SU-DHL-6 (cell line): ENCODE results near the gene ARHGAP8.

Experiments
- H2AFZ ChIP-seq: fragments of 200-600 bp; sonication (generic); 2 replicates; pipeline ENCODE4 v1.6.1; 2014; ENCODE audit warnings: low read depth, mild to moderate bottlenecking, moderate library complexity, mixed read lengths, antibody characterized with exemption, low read length; ENCODE audit not compliant: severe bottlenecking
- H3F3A ChIP-seq: fragments of 200-600 bp; shearing (Covaris generic); 2 replicates; pipeline ENCODE4 v1.6.0; 2016; ENCODE audit warnings: antibody characterized with exemption, mild to moderate bottlenecking; ENCODE audit not compliant: insufficient read depth
- H3K27ac ChIP-seq: fragments of 200-600 bp; sonication (generic); 2 replicates; pipeline ENCODE4 v1.5.1; 2016; ENCODE audit warnings: low read depth, mild to moderate bottlenecking, low read length, moderate library complexity, mixed read lengths
- H3K27me3 ChIP-seq: fragments of 200-600 bp; sonication (generic), shearing (Covaris generic); 2 replicates; pipeline ENCODE4 v1.6.0; 2014; ENCODE audit warnings: mild to moderate bottlenecking, low read length
- H3K36me3 ChIP-seq: fragments of 200-600 bp; sonication (generic); 2 replicates; pipeline ENCODE4 v1.6.1; 2014; ENCODE audit warnings: mild to moderate bottlenecking, low read length, mixed read lengths
- H3K4me2 ChIP-seq: fragments of 300-600, 200-600 bp; shearing (Covaris generic), sonication (generic); 2 replicates; pipeline ENCODE4 v1.6.0; 2014; ENCODE audit warnings: low read length, low read depth, mild to moderate bottlenecking; ENCODE audit not compliant: poor library complexity, severe bottlenecking
- H3K4me3 ChIP-seq: fragments of 200-600 bp; sonication (generic); 2 replicates; pipeline ENCODE4 v1.5.1; 2014; ENCODE audit warnings: antibody characterized with exemption, low read length, mild to moderate bottlenecking, mixed read lengths; ENCODE audit not compliant: insufficient read depth, poor library complexity, severe bottlenecking
- H3K79me2 ChIP-seq: fragments of 200-600 bp; sonication (generic); 2 replicates; pipeline ENCODE4 v1.6.1; 2014; ENCODE audit warnings: mild to moderate bottlenecking, low read length, moderate library complexity; ENCODE audit not compliant: insufficient read depth
- H3K9ac ChIP-seq: fragments of 200-600 bp; sonication (generic); 2 replicates; pipeline ENCODE4 v1.7.0; 2014; ENCODE audit warnings: mild to moderate bottlenecking, low read length
- H3K9me2 ChIP-seq: fragments of 200-600 bp; sonication (generic); replicated peaks from 2 replicates; pipeline ENCODE4 v1.6.1; 2014; ENCODE audit warnings: low read length; ENCODE audit not compliant: insufficient read depth
- H3K9me3 ChIP-seq: fragments of 200-600 bp; sonication (generic); 2 replicates; pipeline ENCODE4 v1.6.1; 2014; ENCODE audit warnings: low read length, mixed read lengths; ENCODE audit not compliant: insufficient read depth
- H4K20me1 ChIP-seq: fragments of 200-600 bp; sonication (generic); 2 replicates; pipeline ENCODE4 v1.6.1; 2014; ENCODE audit warnings: low read depth, mild to moderate bottlenecking, antibody characterized with exemption, low read length, moderate library complexity, mixed read lengths
- EZH2phosphoT487 ChIP-seq: fragments of 200-600 bp; sonication (generic), shearing (Covaris generic); conservative IDR thresholded peaks from 2 replicates; pipeline ENCODE4 v1.6.1; 2018; ENCODE audit warnings: mild to moderate bottlenecking, antibody characterized with exemption, low read length, moderate library complexity, mixed read lengths
- TF ChIP-seq, protein P1 (sequence below): fragments of 200-600 bp; sonication (generic); IDR thresholded peaks from one replicate; pipeline ENCODE4 v1.5.1; 2017; ENCODE audit warnings: antibody characterized with exemption, mild to moderate bottlenecking, low read length, moderate library complexity; ENCODE audit not compliant: insufficient read depth, poor library complexity, severe bottlenecking

Gene ARHGAP8

DNA sequence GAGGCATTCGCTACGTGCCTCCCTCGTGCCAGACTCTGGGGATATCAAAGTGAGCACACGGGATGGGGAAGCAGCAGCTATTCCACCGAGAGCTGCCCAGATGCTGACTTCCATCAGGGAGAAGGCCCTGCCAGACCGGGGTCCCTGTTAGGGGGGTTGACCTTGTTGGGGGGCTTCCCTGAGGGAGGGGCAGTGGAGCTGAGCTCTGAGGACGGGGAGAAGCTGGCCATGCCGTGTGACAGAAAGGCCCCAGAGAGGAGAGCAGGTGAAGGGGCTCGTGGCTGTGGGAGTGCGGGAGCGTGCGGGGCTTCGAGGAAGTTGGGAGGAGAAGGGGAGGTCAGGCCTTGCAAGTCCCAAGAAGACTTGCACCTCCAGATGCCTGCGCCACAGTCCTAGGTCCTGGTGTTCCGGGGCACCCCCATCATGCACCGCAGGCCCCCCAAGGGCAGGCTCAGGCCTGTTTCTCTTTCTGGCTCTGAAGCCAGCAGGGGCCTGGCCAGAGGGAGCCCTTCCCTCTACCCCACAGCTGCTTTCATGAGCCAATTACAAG lies 94.4 kb downstream of the ARHGAP8 start:
- no peak overlapping the region for H2AFZ ChIP-seq
- TF ChIP-seq EZH2phosphoT487, result no peak
- TF ChIP-seq, protein P1, sequence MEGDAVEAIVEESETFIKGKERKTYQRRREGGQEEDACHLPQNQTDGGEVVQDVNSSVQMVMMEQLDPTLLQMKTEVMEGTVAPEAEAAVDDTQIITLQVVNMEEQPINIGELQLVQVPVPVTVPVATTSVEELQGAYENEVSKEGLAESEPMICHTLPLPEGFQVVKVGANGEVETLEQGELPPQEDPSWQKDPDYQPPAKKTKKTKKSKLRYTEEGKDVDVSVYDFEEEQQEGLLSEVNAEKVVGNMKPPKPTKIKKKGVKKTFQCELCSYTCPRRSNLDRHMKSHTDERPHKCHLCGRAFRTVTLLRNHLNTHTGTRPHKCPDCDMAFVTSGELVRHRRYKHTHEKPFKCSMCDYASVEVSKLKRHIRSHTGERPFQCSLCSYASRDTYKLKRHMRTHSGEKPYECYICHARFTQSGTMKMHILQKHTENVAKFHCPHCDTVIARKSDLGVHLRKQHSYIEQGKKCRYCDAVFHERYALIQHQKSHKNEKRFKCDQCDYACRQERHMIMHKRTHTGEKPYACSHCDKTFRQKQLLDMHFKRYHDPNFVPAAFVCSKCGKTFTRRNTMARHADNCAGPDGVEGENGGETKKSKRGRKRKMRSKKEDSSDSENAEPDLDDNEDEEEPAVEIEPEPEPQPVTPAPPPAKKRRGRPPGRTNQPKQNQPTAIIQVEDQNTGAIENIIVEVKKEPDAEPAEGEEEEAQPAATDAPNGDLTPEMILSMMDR, result no peak
- no peaks in the 10 kb centered on the region for H3K9me2 ChIP-seq
- H3K27me3 ChIP-seq, result no peaks in the 10 kb centered on the region
- no peaks in the 10 kb centered on the region for H3K9me3 ChIP-seq
- no peak overlapping the region for H3K4me3 ChIP-seq
- no peaks in the 10 kb centered on the region for H4K20me1 ChIP-seq
- no peak overlapping the region for H3K9ac ChIP-seq
- H3K36me3 ChIP-seq, result no peaks in the 10 kb centered on the region
- no peak overlapping the region for H3K27ac ChIP-seq
- H3K4me2 ChIP-seq, result no peak overlapping the region
- H3K79me2 ChIP-seq, result no peaks in the 10 kb centered on the region
- H3F3A ChIP-seq, result no peaks in the 10 kb centered on the region

GRCh38 chr22:44847380-44847779 lies 95.0 kb downstream of the ARHGAP8 start:
- no peak overlapping the region for H3K4me3 ChIP-seq
- H3K9me3 ChIP-seq, result no peaks in the 10 kb centered on the region
- H3K9ac ChIP-seq, result no peak overlapping the region
- H2AFZ ChIP-seq, result no peak overlapping the region
- no peaks in the 10 kb centered on the region for H3K27me3 ChIP-seq
- TF ChIP-seq, protein P1, result no peak
- TF ChIP-seq EZH2phosphoT487, result no peak
- no peak overlapping the region for H3K4me2 ChIP-seq
- H4K20me1 ChIP-seq, result no peaks in the 10 kb centered on the region
- no peaks in the 10 kb centered on the region for H3K79me2 ChIP-seq
- no peaks in the 10 kb centered on the region for H3K36me3 ChIP-seq
- no peaks in the 10 kb centered on the region for H3F3A ChIP-seq
- no peak overlapping the region for H3K27ac ChIP-seq
- no peaks in the 10 kb centered on the region for H3K9me2 ChIP-seq

- no peak for TF ChIP-seq EZH2phosphoT487
- TF ChIP-seq, protein P1, result no peak
- Histone ChIP-seq H4K20me1 (no peaks in the 10 kb centered on the region), H3K9ac (no peak overlapping the region), H2AFZ (no peak overlapping the region), H3K9me2 (no peaks in the 10 kb centered on the region), H3K9me3 (no peaks in the 10 kb centered on the region), H3K79me2 (no peaks in the 10 kb centered on the region), H3F3A (no peaks in the 10 kb centered on the region), H3K27me3 (no peaks in the 10 kb centered on the region), H3K4me3 (no peak overlapping the region), H3K4me2 (no peak overlapping the region), H3K27ac (no peak overlapping the region), H3K36me3 (no peaks in the 10 kb centered on the region)
These were observed 95.5 kb downstream of the ARHGAP8 start for GRCh38 chr22:44847892-44848291.
